Dermis microvascular lymphatic vessel endothelial cell (primary cell): Measurements from ENCODE around the gene FRA10AC1. TPM values are rescaled to one million over a fixed set of nuclear protein-coding genes. Genes with fewer than 3 reads are reported as not detected.

ENCODE experiments used
- DNase-seq, 2 donors: peaks; one replicate each; pipeline versions ENCODE4 v3.0.0 to v3.0.0-alpha.2; 2010; ENCODE audit warnings: low read depth in 2 of 2
- total RNA-seq: library from RNA; depleted of rRNA; stranded (reverse); fragments of >200 nt; gene quantifications from 2 replicates; pipeline ENCODE4 v1.2.1, GENCODE V29; 2014

FRA10AC1 gene
- total RNA-seq, 1 donor from 2014 or later, result 2.4 TPM

DNA sequence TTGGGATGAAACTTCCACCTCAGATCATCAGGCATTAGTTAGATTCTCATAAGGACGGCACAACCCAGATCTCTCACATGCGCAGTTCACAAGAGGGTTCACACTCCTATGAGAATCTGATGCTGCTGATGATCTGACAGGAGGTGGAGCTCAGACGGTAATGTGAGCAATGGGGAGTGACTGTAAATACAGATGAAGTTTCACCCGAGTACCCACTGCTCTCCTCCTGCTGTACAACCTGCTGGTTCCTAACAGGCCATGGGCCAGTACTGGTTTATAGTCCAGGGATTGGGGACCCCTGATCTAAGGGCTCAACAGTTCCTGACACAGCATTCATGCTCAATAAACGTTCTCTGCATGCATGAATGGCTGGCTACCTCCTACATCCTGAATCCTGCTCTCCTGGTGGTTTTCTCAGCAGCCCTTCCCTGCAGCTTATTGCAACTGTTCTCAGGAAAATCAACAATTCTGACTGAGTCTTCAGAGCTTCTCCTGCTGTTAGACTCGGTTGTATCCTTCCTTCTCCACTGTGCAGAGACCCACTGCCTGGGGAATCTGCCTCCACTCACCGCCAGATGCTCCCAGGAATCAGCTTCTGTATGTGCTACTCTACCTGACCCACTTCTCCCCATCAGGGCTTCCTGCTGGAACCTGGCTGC lies 72.6 kb downstream of the FRA10AC1 start:
- DNase-seq, result no peak

DNA sequence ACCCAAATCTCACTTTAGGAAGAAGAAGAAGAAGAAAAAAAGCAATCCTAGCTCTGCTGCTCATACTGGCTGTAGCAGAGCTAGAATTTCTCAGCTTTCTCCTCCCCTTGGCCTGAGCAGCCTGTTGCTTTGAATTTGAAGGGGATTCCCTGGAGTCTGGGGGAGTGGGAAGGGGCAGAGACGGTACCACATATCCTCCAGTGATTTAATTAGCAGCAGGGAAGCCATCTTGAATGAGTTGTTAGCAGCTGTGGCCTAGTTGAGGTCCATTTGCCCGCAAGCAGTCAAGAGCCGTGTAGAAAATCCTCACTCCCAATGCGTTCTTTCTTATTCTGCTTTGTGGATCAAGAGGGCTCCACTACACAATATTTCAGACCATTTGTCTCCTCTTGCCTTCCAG lies 73.5 kb downstream of the FRA10AC1 start:
- DNase-seq, result no peak

DNA sequence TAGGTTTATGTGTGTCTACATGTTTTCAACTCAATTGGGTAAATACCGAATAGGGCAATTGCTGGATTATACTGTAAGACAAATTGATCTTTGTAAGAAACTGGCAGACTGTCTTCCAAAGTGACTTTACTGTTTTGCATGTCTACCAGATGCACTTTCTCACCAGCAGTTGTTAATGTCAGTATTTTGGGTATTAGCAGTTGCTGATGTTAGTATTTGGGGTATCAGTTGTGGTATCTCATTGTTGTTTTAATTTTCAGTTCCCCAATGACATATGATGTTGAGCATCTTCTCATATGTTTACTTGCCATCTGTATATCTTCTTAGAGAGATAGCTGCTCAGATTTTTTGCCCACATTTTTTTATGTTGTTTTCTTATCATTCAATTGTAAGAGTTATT lies 79.5 kb downstream of the FRA10AC1 start:
- no peak for DNase-seq

DNA sequence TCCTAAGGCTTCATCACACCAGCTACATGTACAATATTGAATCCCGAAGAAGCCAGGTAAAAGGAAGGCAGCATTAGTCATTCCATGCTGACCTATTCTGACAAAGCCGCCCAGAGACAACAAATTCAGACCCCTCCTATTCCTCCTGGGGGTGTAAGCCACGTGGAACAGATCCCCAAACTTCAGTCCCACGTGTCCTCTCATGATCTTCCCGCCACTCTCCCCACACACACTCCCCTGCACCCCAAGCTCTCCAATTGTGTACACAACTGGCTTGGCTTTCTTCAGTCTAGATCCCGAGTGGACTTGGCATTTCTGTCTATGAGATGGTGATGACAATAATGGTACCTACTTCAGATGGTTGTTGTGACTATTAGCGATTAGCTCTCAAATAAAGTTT lies 81.5 kb downstream of the FRA10AC1 start:
- DNase-seq, result no peak

Other genes starting within 250 kb of the FRA10AC1 start
- gene MYOF, start 220.3 kb downstream of the FRA10AC1 start, total RNA-seq, result 119 and 180 TPM in 2 replicates
- 11.6 and 37.1 TPM in 2 replicates for gene CEP55, start 206.0 kb downstream of the FRA10AC1 start, total RNA-seq
- not detected in 2 replicates for gene FFAR4, start 135.9 kb downstream of the FRA10AC1 start, total RNA-seq
- not detected in 2 replicates for gene RBP4, start 101.4 kb downstream of the FRA10AC1 start, total RNA-seq
- gene PDE6C, start 90.1 kb downstream of the FRA10AC1 start, total RNA-seq, result not detected in 2 replicates
- not detected in 2 replicates for gene LGI1, start 55.3 kb upstream of the FRA10AC1 start, total RNA-seq
- gene SLC35G1, start 191.4 kb upstream of the FRA10AC1 start, total RNA-seq, result 4.5 and 7.0 TPM in 2 replicates